Measurements from ENCODE around the gene EZH2.

EZH2 gene

DNA sequence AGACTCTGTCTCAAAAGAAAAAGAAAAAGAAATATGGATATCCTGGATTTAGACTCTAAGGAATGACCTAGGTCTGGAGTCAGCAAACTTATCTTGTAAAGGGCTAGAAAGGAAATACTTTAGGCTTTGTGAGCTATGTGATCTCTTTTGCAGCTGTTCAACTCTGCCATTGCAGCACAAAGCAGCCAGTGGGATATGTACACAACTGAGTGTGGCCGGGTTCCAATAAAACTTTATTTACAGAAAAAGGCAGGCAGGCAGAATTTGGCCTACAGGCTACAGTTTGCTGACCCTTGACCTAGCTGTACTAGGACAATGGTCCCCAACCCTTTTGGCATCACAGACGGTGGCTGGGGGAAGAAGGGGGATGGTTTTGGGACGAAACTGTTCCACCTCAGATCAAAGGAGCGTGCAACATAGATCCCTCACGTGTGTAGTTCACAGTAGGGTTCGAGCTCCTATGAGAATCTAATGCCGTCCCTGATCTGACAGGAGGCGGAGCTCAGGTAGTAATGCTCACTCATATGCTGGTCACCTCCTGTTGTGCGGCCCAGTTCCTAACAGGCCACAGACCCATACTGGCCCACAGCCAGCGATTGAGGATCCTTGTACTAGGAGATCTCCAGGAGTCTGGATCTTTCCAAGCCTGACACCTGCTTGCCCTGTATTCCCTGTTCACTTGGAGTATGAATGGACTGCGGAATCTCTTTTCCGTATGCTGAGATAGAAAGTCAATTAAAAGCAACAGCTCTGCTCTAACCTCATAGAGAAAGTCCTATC is 122.4 kb downstream of the EZH2 start:
- no peak for TF ChIP-seq GATA2 (IDR thresholded peaks at IDR 0.05; ENCODE audit: low read depth, low read length)
- TF ChIP-seq GATA3 (IDR thresholded peaks at IDR 0.05; ENCODE audit: low read depth, low read length), result no peak

Data from SH-SY5Y (cell line).